Skeletal muscle tissue (tissue), 4 donors: ENCODE measurements around the gene FAR1. TPM values are rescaled to one million over a fixed set of nuclear protein-coding genes. Genes with fewer than 3 reads are reported as not detected.

Experiments
- H3K27ac ChIP-seq: one replicate; pipeline ENCODE4 v1.7.0; 2013; ENCODE audit warnings: mild to moderate bottlenecking, low read depth, low read length, inconsistent platforms
- H3K27me3 ChIP-seq, 3 donors: one replicate each; pipeline ENCODE4 v1.7.0; 2013; ENCODE audit warnings: low read length in 3 of 3; ENCODE audit not compliant: control insufficient read depth in 3 of 3, insufficient read depth in 3 of 3
- H3K36me3 ChIP-seq, 3 donors: one replicate each; pipeline ENCODE4 v1.7.0; 2013; ENCODE audit warnings: low read length in 3 of 3; ENCODE audit not compliant: control insufficient read depth in 3 of 3, insufficient read depth in 3 of 3
- H3K4me1 ChIP-seq, 3 donors: one replicate each; pipeline ENCODE4 v1.7.0; 2013; ENCODE audit warnings: low read length in 3 of 3, mild to moderate bottlenecking in 3 of 3; ENCODE audit not compliant: control insufficient read depth in 3 of 3, insufficient read depth in 3 of 3
- H3K4me3 ChIP-seq, 3 donors: one replicate each; pipeline ENCODE4 v1.7.0; 2013; ENCODE audit warnings: low read length in 3 of 3
- H3K9ac ChIP-seq, 3 donors: one replicate each; pipeline ENCODE4 v1.7.0; 2013; ENCODE audit warnings: low read length in 3 of 3, mild to moderate bottlenecking in 3 of 3, moderate library complexity in 2 of 3, low read depth in 1 of 3
- H3K9me3 ChIP-seq, 3 donors: one replicate each; pipeline ENCODE4 v1.7.0; 2013; ENCODE audit warnings: low read length in 3 of 3; ENCODE audit not compliant: control insufficient read depth in 3 of 3
- total RNA-seq: library from RNA; depleted of rRNA; stranded (reverse); fragments of >200 nt; gene quantifications from one replicate; pipeline ENCODE4 v1.2.3, GENCODE V29; 2014
- donor health status: Osteomylitis.

The FAR1 gene
- total RNA-seq, 1 donor from 2014 or later: 37.6 TPM

DNA sequence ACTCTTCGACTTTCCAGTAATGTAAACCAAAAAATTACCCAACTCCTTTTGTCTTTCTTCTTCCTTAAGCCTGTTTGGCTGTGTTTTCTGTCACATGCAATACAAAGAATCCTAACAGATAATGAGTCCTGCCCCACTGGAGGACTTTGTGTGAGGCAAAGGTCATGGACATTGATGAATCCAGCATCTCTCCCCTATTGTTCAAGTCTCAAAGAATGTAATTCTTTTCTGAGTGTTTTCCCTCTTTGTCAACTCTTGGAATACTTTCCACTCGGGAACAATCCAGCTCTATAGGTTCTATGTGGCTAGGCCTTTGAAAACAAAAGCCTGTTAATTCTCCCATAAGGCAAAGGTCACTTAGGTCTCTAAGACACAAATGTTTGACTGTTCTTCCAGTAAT lies 100.7 kb downstream of the FAR1 start:
- H3K9me3 ChIP-seq: no peaks in the 10 kb centered on the region
- H3K4me1 ChIP-seq: no peaks in the 10 kb centered on the region
- no peaks in the 10 kb centered on the region for H3K36me3 ChIP-seq
- H3K9ac ChIP-seq: no peak overlapping the region
- no peak overlapping the region for H3K27ac ChIP-seq
- peaks cover 0 to 3% (median 0%) of the 10 kb centered on the region in 3 donors for H3K27me3 ChIP-seq
- no peak overlapping the region for H3K4me3 ChIP-seq

DNA sequence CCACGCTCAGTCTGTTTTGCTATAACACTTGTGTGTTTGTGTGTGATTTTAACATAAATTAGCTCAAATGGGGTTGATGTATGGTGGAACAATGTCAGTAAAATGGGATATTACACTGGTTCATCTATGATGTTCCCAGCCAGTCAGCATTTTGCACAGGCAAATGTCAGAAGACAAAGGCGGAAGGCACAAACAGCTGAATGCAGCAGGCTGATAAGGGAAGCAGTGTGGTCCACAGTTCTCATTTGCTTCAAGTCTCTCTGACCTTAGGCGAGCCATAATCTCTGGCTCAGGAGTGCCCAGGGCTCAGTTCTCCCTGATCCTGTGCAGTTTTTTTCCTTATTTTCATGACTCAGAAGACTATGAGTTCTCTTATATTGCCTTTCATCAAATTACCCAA lies 102.7 kb downstream of the FAR1 start:
- Histone ChIP-seq H3K36me3 (no peaks in the 10 kb centered on the region), H3K27me3 (peaks cover 0 to 3% (median 0%) of the 10 kb centered on the region in 3 donors), H3K4me1 (no peaks in the 10 kb centered on the region), H3K4me3 (no peak overlapping the region), H3K27ac (no peak overlapping the region), H3K9me3 (no peaks in the 10 kb centered on the region), H3K9ac (no peak overlapping the region)

DNA sequence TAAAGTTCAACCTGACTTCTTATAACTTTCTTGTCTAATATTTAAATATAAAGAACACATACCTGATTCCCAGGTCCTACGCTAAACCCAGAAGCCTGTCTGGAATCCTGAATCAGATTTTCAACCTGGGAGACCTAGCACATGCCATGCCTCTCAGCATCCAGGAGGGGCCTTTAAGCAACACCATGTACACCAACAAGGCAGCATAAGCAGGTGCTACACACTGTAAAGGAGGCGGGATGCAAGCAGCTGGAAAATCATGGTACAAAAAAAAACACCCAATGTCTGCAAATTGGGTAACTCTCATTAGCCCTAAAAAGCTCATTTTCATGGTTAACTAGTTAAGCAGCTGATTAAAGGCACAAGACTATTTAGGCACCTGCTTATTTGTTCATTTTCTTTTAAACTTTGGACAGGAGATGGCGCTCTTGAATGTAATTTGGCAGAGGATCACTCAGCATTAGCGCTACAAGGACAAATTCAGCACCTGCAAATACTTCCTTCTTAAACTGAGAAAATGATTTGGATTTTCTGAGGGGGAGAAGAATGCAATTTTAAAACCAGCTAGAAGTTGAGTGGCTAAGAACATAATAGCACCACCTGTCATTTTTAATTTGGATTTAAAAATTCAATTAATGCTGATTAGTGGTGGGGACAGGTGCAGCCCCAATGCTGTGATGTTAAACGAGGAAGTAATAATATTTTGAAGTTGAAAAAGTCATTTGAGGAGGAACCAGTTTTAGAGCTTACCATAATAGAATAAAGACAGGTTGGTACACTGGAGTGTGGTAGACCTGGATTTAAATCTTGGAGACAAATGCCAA lies 104.0 kb downstream of the FAR1 start:
- H3K9me3 ChIP-seq: no peaks in the 10 kb centered on the region

DNA sequence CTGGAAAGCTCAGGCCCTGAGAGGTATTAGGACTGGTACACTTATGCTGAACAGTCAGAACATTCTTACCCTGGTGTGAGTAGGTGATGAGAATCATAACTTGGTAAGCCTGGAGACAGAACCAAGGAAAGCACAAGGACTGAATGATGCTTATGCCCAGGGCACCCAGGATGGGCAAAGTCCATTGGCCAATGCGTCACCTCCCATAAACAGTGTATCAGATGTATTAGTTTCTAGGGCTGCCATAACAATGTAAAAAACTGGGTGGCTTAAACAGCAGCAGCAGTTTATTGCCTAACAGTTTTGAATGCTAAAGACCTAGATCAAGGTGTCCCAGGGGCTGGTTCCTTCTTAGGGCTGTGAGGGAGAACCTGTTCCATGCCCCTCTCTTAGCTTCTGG lies 107.0 kb downstream of the FAR1 start:
- H3K9me3 ChIP-seq: no peaks in the 10 kb centered on the region
- H3K9ac ChIP-seq: no peak overlapping the region
- no peaks in the 10 kb centered on the region for H3K36me3 ChIP-seq
- no peak overlapping the region for H3K27ac ChIP-seq
- peaks cover 0 to 3% (median 0%) of the 10 kb centered on the region in 3 donors for H3K27me3 ChIP-seq
- H3K4me3 ChIP-seq: no peak overlapping the region
- H3K4me1 ChIP-seq: no peaks in the 10 kb centered on the region

More for the DNA sequence above, 104.0 kb downstream of the FAR1 start:
- H3K27ac ChIP-seq: no peak overlapping the region
- H3K27me3 ChIP-seq: peaks cover 0 to 3% (median 0%) of the 10 kb centered on the region in 3 donors
- H3K4me3 ChIP-seq: no peak overlapping the region
- no peaks in the 10 kb centered on the region for H3K4me1 ChIP-seq
- H3K36me3 ChIP-seq: no peaks in the 10 kb centered on the region
- no peak overlapping the region for H3K9ac ChIP-seq

DNA sequence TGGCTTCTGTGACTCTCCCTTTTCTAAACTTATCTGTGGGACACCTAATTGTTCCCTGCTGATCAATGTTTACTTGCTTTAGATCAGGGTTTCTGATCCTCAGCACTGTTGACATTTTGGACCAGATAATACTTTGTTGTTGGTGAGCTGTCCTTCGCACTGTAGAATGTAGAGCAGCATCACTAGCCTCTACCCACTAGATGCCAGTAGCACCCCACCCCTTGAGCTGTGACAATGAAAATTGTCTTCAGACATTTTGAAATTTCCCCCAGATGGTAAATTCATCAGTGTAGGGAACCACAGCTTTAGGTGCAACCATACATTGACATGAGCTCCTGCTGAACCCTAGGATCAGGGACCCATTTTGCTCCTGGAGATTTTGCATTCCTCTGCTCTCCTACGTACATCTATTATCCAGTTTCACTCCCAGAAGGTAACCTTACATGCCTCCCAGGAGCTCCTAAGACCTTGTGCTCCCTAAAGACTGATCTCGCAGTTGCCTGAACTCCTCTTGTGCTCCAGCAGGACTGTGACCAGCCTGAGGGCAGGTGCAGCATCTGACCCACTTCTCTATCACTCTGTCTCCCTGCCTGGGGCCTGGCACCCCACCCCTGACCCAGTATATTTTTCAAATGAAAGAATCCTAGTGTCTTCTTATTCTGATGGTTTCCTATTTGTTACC lies 107.8 kb downstream of the FAR1 start:
- peaks cover 0 to 3% (median 0%) of the 10 kb centered on the region in 3 donors for H3K27me3 ChIP-seq

DNA sequence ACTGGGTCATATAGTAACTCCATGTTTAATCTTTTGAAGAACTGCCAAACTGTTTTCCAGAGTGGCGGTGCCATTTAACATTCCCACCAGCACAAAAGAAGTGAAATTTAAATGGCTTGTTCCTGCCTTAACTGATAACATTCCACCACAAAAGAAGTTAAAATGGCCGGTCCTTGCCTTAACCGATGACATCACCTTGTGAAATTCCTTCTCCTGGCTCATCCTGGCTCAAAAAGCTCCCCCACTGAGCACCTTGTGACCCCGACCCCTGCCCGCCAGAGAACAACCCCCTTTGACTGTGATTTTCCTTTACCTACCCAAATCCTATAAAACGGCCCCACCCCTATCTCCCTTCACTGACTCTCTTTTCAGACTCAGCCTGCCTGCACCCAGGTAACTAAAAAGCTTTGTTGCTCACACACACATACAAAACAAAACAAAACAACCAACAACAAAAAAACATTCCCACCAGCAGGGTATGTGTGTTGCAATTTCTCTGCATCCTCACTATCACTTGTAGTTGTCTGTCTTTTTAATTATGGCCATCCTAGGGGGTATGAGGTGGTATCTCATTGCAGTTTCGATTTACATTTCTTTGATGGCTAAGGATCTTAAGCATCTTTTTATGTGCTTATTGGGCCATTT lies 109.0 kb downstream of the FAR1 start:
- Histone ChIP-seq H3K9me3 (no peaks in the 10 kb centered on the region), H3K9ac (no peak overlapping the region), H3K27ac (no peak overlapping the region), H3K4me3 (no peak overlapping the region), H3K27me3 (peaks cover 0 to 2% (median 0%) of the 10 kb centered on the region in 3 donors), H3K4me1 (no peaks in the 10 kb centered on the region), H3K36me3 (no peaks in the 10 kb centered on the region)

More for the DNA sequence above, 107.8 kb downstream of the FAR1 start:
- H3K27ac ChIP-seq: no peak overlapping the region
- no peak overlapping the region for H3K4me3 ChIP-seq
- H3K9ac ChIP-seq: no peak overlapping the region
- H3K9me3 ChIP-seq: no peaks in the 10 kb centered on the region
- H3K4me1 ChIP-seq: no peaks in the 10 kb centered on the region
- no peaks in the 10 kb centered on the region for H3K36me3 ChIP-seq

DNA sequence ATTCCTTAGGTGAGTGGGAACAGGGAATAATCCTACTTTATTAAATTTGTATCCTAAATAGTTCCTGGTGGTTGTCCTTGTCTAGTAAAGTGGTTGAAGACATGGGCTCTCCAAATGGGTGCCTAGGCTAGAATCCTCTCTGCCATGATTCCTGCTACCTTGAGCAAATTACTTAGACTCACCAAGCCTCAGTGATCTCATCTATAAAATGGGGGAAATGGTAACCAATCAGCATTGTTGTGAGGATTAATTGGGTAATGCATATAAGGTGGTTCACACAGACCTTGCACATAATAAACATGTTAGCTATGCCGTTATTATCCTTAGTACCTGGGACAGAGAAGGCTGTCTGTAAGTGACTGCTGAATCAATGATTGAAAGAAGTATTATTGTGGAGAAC lies 109.9 kb downstream of the FAR1 start:
- Histone ChIP-seq H3K27me3 (peaks cover 0 to 4% (median 0%) of the 10 kb centered on the region in 3 donors), H3K4me3 (no peak overlapping the region), H3K36me3 (no peaks in the 10 kb centered on the region), H3K27ac (no peak overlapping the region), H3K9me3 (no peaks in the 10 kb centered on the region), H3K9ac (no peak overlapping the region), H3K4me1 (no peaks in the 10 kb centered on the region)

DNA sequence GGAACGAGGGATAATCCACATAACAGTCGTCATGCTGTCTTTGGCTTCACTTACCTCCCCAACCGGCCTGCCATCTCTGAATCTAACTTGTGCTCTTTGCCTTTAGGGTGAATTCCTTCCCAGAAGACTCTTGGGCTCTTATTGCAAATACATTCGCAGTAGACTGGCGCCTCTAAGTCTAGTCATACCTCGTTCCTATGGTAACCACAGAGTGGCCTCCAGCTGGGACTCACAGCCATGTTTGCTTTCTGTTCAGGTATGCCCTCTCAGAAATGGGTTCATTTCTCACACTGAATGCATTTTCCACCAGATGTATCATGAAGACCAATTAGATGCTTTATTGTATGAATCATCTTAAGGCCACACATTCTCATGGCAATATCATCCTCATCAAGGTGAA lies 112.7 kb downstream of the FAR1 start:
- Histone ChIP-seq H3K9me3 (no peaks in the 10 kb centered on the region), H3K4me1 (no peaks in the 10 kb centered on the region), H3K36me3 (no peaks in the 10 kb centered on the region), H3K4me3 (no peak overlapping the region), H3K27ac (no peak overlapping the region), H3K27me3 (peaks cover 0 to 4% (median 0%) of the 10 kb centered on the region in 3 donors), H3K9ac (no peak overlapping the region)
